Upper lobe of left lung (tissue), 6 donors: ENCODE data around the gene CALN1. TPM values are rescaled to one million over a fixed set of nuclear protein-coding genes. Genes with fewer than 3 reads are reported as not detected.

Source experiments
- ATAC-seq, 2 donors: fragments of 200-7000 bp; cut with Tn5 transposase; one replicate each; pipeline ENCODE4 v1.9.1; 2022; ENCODE audit warnings: mild to moderate bottlenecking in 2 of 2, moderate library complexity in 2 of 2; ENCODE audit not compliant: low FRiP score in 2 of 2
- DNase-seq, 2 donors: peaks; one replicate each; pipeline ENCODE4 v3.0.0-alpha.2; 2019 to 2020
- H3K27ac ChIP-seq, 4 donors: fragments of 200-600 bp; sonication (generic); one replicate each; pipeline ENCODE4 v1.5.1; 2016 to 2019
- H3K27me3 ChIP-seq, 4 donors: fragments of 200-600 bp; sonication (generic); one replicate each; pipeline ENCODE4 v1.5.1; 2017 to 2019
- H3K36me3 ChIP-seq, 4 donors: fragments of 200-600 bp; sonication (generic); one replicate each; pipeline ENCODE4 v1.5.1; 2016 to 2019
- H3K4me1 ChIP-seq, 4 donors: fragments of 200-600 bp; sonication (generic); one replicate each; pipeline ENCODE4 v1.5.1; 2018 to 2019
- H3K4me3 ChIP-seq, 4 donors: fragments of 200-600 bp; sonication (generic); one replicate each; pipeline ENCODE4 v1.5.1; 2017 to 2019; ENCODE audit warnings: mild to moderate bottlenecking in 2 of 4, moderate library complexity in 1 of 4
- H3K9me3 ChIP-seq, 4 donors: fragments of 200-600 bp; sonication (generic); one replicate each; pipeline ENCODE4 v1.5.1; 2018 to 2019
- CTCF ChIP-seq, 6 experiments: fragments of 450-650 bp in 4 of 6; fragments of 200-600 bp in 2 of 6; sonication (generic) in 2 of 6; IDR thresholded peaks; one replicate each; pipeline ENCODE4 v1.5.1; 2016 to 2019; ENCODE audit warnings: antibody characterized with exemption in 6 of 6
- EP300 ChIP-seq, 4 donors: sonication (generic); formaldehyde crosslinking; IDR thresholded peaks; one replicate each; pipeline ENCODE4 v1.5.1; 2017; ENCODE audit warnings: antibody characterized with exemption in 4 of 4, control low read depth in 2 of 4
- POLR2A ChIP-seq, 4 donors: fragments of 450-650 bp; IDR thresholded peaks; one replicate each; pipeline ENCODE4 v1.5.1; 2016 to 2017; ENCODE audit warnings: antibody characterized with exemption in 4 of 4, mild to moderate bottlenecking in 2 of 4
- POLR2AphosphoS5 ChIP-seq, 2 donors: sonication (generic); formaldehyde crosslinking; IDR thresholded peaks; one replicate each; pipeline ENCODE4 v1.5.1; 2017; ENCODE audit warnings: antibody characterized with exemption in 2 of 2
- WGBS, 2 donors: methylation state at CpG; one replicate each; pipeline ENCODE4 v1.1.5; 2017 to 2018; 5-methylcytosine and 5-hydroxymethylcytosine counted together
- total RNA-seq, 6 donors: library from RNA; depleted of rRNA in 4 of 6; stranded (reverse); fragments of >200 nt in 4 of 6; gene quantifications; one replicate each; pipeline versions ENCODE4 v1.1.0 to v1.2.1, GENCODE V29; 2016 to 2021
- donor health status: DM: no; HTN: no; CAD: no; lungs with moderate emphysema.
- donor health status: DM: no; HTN: yes; CAD: no; lungs with severe emphysema.

The CALN1 gene
- total RNA-seq, 6 donors from 2014 or later: 0.24 to 0.46 TPM; not detected in 4

- Histone ChIP-seq H3K27ac (no peak overlapping the region), H3K36me3 (no peaks in the 10 kb centered on the region), H3K4me1 (no peaks in the 10 kb centered on the region), H3K27me3 (no peaks in the 10 kb centered on the region), H3K9me3 (no peaks in the 10 kb centered on the region), H3K4me3 (no peak overlapping the region)
- ATAC-seq: no peak
- 79 to 85% methylated on average over 4 of the region's 4 CpGs for WGBS, 2 donors
- DNase-seq: no peak
- TF ChIP-seq POLR2AphosphoS5 (IDR thresholded peaks at IDR 0.05) (no peak), EP300 (IDR thresholded peaks at IDR 0.05) (no peak), CTCF (IDR thresholded peaks at IDR 0.05) (no peak), POLR2A (IDR thresholded peaks at IDR 0.05) (no peak)
Observed at GRCh38 chr7:71961283-71961682, 450.9 kb downstream of the CALN1 start.

- no peaks in the 10 kb centered on the region for H3K36me3 ChIP-seq
- DNase-seq: peak in 1 of 2 donors; percentile 56
- no peak overlapping the region for H3K4me3 ChIP-seq
- no peak for ATAC-seq
- H3K9me3 ChIP-seq: no peaks in the 10 kb centered on the region
- WGBS, 2 donors: 92 to 95% methylated on average over 17 of the region's 17 CpGs
- no peaks in the 10 kb centered on the region for H3K4me1 ChIP-seq
- no peaks in the 10 kb centered on the region for H3K27me3 ChIP-seq
- no peak for TF ChIP-seq POLR2AphosphoS5 (IDR thresholded peaks at IDR 0.05)
- TF ChIP-seq POLR2A (IDR thresholded peaks at IDR 0.05): no peak
- TF ChIP-seq CTCF (IDR thresholded peaks at IDR 0.05): no peak
- no peak for TF ChIP-seq EP300 (IDR thresholded peaks at IDR 0.05)
- no peak overlapping the region for H3K27ac ChIP-seq
Observed at GRCh38 chr7:71942115-71942514, 470.0 kb downstream of the CALN1 start.

GRCh38 chr7:71937840-71938371, 474.2 kb downstream of the CALN1 start:
- WGBS, 2 donors: 70 to 73% methylated on average over 4 of the region's 4 CpGs
- DNase-seq: no peak

GRCh38 chr7:71935674-71936073, 476.5 kb downstream of the CALN1 start:
- WGBS, 2 donors: 90 to 95% methylated on average over 5 of the region's 5 CpGs

More at GRCh38 chr7:71937840-71938371, 474.2 kb downstream of the CALN1 start:
- Histone ChIP-seq H3K36me3 (no peaks in the 10 kb centered on the region), H3K27ac (no peak overlapping the region), H3K27me3 (no peaks in the 10 kb centered on the region), H3K9me3 (no peaks in the 10 kb centered on the region), H3K4me1 (no peaks in the 10 kb centered on the region), H3K4me3 (no peak overlapping the region)
- TF ChIP-seq POLR2A (IDR thresholded peaks at IDR 0.05): no peak
- no peak for TF ChIP-seq EP300 (IDR thresholded peaks at IDR 0.05)
- no peak for TF ChIP-seq POLR2AphosphoS5 (IDR thresholded peaks at IDR 0.05)
- TF ChIP-seq CTCF (IDR thresholded peaks at IDR 0.05): no peak
- ATAC-seq: no peak

More at GRCh38 chr7:71935674-71936073, 476.5 kb downstream of the CALN1 start:
- Histone ChIP-seq H3K9me3 (no peaks in the 10 kb centered on the region), H3K36me3 (no peaks in the 10 kb centered on the region), H3K27me3 (no peaks in the 10 kb centered on the region), H3K4me1 (no peaks in the 10 kb centered on the region), H3K4me3 (no peak overlapping the region), H3K27ac (no peak overlapping the region)
- DNase-seq: no peak
- no peak for ATAC-seq
- TF ChIP-seq POLR2AphosphoS5 (IDR thresholded peaks at IDR 0.05) (no peak), CTCF (IDR thresholded peaks at IDR 0.05) (no peak), EP300 (IDR thresholded peaks at IDR 0.05) (no peak), POLR2A (IDR thresholded peaks at IDR 0.05) (no peak)
